ENCODE data around the gene HOXD4. TPM values are rescaled to one million over a fixed set of nuclear protein-coding genes. Genes with fewer than 3 reads are reported as not detected.

Gene HOXD4
- total and polyA plus RNA-seq, 10 of the 15 experiments (the other 5 are each of a cell fraction or from before 2014, with no cell fraction given) = 0.07 TPM; not detected in 9

DNA sequence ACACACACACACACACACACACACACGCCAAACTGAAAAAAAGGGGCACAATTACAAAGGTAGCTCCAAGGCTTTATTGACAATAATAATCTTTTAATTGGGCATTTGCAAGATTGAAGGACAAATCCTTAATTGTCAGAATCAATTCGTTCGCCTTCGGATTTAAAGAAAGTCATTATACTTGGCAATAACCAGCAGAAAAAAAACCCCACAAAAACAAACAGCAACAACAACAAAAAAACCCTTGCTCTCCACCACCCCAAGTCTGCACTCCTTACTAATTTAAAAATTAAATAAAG is 23.6 kb upstream of the HOXD4 start:
- DNase-seq (ENCODE audit: low read depth, low spot score) (no peak), ATAC-seq (no peak), FAIRE-seq (no peak)
- TF ChIP-seq HDGF (IDR thresholded peaks at IDR 0.05) (no peak), ESRRA (IDR thresholded peaks at IDR 0.05; ENCODE audit: low read length) (no peak), RB1 (IDR thresholded peaks at IDR 0.05; ENCODE audit: borderline replicate concordance) (no peak), SUZ12 (IDR thresholded peaks at IDR 0.05; ENCODE audit: unreplicated experiment) (no peak), ZNF622 (IDR thresholded peaks at IDR 0.05) (no peak), HDAC2 (IDR thresholded peaks at IDR 0.05) (no peak)
- RAD21 ChIA-PET (ENCODE audit: unreplicated experiment) = interaction anchor here (1.1 to 3.7 kb wide), 10 partner anchors 13 to 1036 kb away, joined by 3 to 25 read pairs (median 12); no protein-coding TSS in a partner anchor
- H2AFZ ChIP-seq (ENCODE audit: control insufficient read depth, low read depth, low read length) = no peak overlapping the region
- H4K20me1 ChIP-seq (ENCODE audit: control insufficient read depth, insufficient read depth) = no peaks in the 10 kb centered on the region
- CTCF ChIA-PET = interaction anchor here (0.6 to 4.3 kb wide), 29 partner anchors 12 to 1034 kb away, joined by 3 to 79 read pairs (median 6); no protein-coding TSS in a partner anchor
- no peak overlapping the region for H3K4me3 ChIP-seq
- in situ Hi-C loops (cut with MboI) (loop anchor here (5.0 to 25.0 kb wide), 4 partner anchors 510 to 1210 kb away; no protein-coding TSS in a partner anchor), intact Hi-C loops (cut with micrococcal nuclease; ENCODE audit: unreplicated experiment) (loop anchor here (2.0 to 5.0 kb wide), 6 partner anchors 327 to 1035 kb away; no protein-coding TSS in a partner anchor)
- no peak overlapping the region for H3K9ac ChIP-seq (ENCODE audit: control insufficient read depth, insufficient read depth, low read length)
- H3K79me2 ChIP-seq (ENCODE audit: control insufficient read depth, insufficient read depth, low read length) = no peaks in the 10 kb centered on the region
- 23% methylated on average over 4 of the region's 4 CpGs for WGBS (ENCODE audit: insufficient coverage, insufficient replicate concordance, low lambda C conversion rate, missing lambda C conversion rate)
- no TSS peak for BruUV-seq (replicated peaks)
- peaks cover 1% of the 10 kb centered on the region; the same call in 2 of the 3 replicates for H3K9me3 ChIP-seq (replicated peaks; ENCODE audit: control insufficient read depth, insufficient read depth, low read length)
- POLR2A ChIA-PET = no interaction called here
- H3K36me3 ChIP-seq (ENCODE audit: control insufficient read depth in 2 of 2, insufficient read depth in 2 of 2, low read length in 1 of 2) = no peaks in the 10 kb centered on the region
- no peak overlapping the region for H3K27ac ChIP-seq (ENCODE audit: control insufficient read depth, insufficient read depth)
- H3K4me1 ChIP-seq (ENCODE audit: control insufficient read depth, insufficient read depth, low read length) = no peaks in the 10 kb centered on the region
- H3K4me2 ChIP-seq (ENCODE audit: control insufficient read depth, insufficient read depth) = no peak overlapping the region
- peaks cover 7 to 29% of the 10 kb centered on the region in 2 experiments for H3K27me3 ChIP-seq (replicated peaks in 1 of 2; ENCODE audit: control insufficient read depth in 2 of 2, insufficient read depth in 2 of 2, low read length in 1 of 2)
- SMC1A ChIA-PET (ENCODE audit: uncharacterized antibody, unreplicated experiment) = interaction anchor here (0.8 to 3.1 kb wide), 13 partner anchors 12 to 1035 kb away, joined by 3 to 37 read pairs (median 10); no protein-coding TSS in a partner anchor
